Measurements from ENCODE around the gene ABCC5.

Gene ABCC5

DNA sequence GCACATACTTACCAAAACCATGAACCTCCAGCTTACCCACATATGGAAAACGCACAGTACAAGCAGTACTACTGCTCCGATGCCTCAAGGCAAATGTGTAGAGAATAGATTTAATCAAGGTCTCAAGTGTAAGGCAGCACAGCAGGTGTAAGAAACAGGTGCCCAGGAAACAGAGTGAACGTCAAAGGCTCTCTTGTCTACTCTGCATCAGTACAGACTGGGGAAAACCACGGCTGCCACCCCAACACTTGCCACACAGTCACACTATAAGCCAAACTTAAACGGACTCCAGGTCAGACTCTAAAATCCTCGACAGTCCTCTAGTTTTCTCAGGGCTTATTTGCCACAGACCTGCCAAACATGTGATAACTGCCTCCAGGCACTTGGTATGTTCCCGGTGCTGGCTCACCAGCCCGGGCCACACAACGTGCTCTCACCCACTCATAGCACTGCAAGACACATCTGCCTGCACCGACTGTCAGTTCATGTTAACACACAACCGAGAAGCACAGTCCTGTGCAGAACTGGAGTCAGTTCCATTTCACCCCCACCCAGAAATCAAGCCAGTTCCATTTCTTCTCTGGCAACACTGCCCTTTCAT, 30.6 kb downstream of the ABCC5 start:
- TF ChIP-seq POLR2AphosphoS5 (IDR thresholded peaks at IDR 0.05; ENCODE audit: low read depth, low read length) (no peak), SIN3A (IDR thresholded peaks at IDR 0.05; ENCODE audit: borderline replicate concordance, insufficient read depth, low read length) (no peak)
- TF ChIP-seq, protein P1, sequence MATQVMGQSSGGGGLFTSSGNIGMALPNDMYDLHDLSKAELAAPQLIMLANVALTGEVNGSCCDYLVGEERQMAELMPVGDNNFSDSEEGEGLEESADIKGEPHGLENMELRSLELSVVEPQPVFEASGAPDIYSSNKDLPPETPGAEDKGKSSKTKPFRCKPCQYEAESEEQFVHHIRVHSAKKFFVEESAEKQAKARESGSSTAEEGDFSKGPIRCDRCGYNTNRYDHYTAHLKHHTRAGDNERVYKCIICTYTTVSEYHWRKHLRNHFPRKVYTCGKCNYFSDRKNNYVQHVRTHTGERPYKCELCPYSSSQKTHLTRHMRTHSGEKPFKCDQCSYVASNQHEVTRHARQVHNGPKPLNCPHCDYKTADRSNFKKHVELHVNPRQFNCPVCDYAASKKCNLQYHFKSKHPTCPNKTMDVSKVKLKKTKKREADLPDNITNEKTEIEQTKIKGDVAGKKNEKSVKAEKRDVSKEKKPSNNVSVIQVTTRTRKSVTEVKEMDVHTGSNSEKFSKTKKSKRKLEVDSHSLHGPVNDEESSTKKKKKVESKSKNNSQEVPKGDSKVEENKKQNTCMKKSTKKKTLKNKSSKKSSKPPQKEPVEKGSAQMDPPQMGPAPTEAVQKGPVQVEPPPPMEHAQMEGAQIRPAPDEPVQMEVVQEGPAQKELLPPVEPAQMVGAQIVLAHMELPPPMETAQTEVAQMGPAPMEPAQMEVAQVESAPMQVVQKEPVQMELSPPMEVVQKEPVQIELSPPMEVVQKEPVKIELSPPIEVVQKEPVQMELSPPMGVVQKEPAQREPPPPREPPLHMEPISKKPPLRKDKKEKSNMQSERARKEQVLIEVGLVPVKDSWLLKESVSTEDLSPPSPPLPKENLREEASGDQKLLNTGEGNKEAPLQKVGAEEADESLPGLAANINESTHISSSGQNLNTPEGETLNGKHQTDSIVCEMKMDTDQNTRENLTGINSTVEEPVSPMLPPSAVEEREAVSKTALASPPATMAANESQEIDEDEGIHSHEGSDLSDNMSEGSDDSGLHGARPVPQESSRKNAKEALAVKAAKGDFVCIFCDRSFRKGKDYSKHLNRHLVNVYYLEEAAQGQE (IDR thresholded peaks at IDR 0.05; ENCODE audit: insufficient read depth in 1 of 2, low read depth in 2 of 2, low read length in 2 of 2): no peak

DNA sequence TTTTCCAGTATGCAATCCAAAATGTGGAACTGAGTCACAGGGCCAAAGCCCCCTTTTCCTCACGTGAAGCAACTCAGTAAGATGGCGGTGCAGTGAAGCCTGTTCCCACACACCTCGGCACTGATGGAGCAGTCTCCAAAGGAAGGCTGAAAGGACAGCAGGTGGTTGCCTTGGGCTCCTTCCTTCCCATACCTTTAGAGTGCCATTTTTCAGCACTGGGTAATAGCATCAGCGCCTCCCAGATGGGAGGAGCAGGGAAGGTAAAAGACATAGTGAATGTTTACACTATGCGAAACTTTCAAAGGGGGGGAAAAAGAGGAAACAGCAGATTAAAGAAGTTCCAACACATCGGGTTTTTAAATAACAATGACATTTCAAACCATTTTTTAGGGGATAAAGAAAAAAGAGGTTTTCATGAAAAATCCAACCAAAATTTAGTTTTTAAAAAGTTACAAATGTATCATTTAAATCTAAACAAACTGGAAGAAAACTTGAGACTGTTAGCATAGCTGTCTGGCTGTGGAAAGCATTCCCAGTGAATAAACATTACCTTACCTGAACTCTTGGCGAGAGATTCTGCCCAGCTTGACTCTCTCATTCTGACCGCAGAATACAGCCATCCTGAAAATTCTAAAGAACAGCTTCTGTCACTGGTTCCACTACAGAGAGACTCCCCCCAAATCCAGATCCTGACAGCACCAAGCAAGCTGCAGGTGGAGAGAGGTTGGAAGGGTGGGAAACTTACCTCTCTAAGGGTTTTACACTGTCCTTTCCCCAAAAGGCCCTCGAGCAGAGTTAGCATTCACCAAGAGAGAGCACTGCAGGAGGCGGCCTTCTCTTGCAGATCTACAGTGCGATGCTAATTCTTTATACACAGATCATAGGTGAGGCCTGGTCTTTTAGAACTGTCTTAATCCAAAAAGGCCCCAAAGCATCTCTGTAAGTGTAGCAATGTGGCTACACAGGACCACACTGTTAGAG, 32.6 kb downstream of the ABCC5 start:
- TF ChIP-seq FOXP2 (optimal IDR thresholded peaks at IDR 0.05; ENCODE audit: borderline replicate concordance, extremely low read depth, extremely low read length, insufficient read depth) (no peak), SIN3A (IDR thresholded peaks at IDR 0.05; ENCODE audit: borderline replicate concordance, insufficient read depth, low read length) (no peak), POLR2AphosphoS5 (IDR thresholded peaks at IDR 0.05; ENCODE audit: low read depth, low read length) (no peak), TAF1 (IDR thresholded peaks at IDR 0.05; ENCODE audit: borderline replicate concordance, insufficient read depth, low read length) (no peak)
- TF ChIP-seq, protein P1 (IDR thresholded peaks at IDR 0.05; ENCODE audit: insufficient read depth in 1 of 2, low read depth in 2 of 2, low read length in 2 of 2): no peak

DNA sequence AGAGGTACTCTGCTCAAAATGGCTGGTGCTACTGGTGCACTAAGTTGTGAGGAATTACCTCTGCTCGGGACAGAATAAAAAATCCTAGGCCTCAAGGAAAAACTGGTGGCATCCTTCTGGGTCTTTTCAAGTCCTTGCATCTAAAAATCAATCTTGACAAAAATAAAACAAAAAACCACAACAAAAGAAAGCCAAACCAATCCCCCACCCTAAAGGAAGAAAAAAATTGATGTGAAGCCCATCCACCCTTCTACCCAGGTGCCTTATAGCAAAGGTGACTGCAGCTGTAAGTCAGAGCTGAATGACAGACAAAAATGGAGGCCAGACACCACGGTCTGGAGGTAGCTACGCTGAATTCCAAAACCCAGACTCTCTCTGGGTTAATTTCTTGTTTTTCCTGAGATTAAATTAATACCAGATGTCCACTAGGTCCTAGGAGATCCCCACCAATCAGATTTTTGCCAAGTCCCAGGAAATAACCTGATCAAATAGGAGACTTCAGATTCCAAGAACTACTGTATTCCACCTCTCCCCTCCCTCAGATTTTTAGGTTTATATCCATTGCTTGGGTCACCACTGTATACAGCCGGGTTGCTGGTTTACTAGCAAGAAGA, 33.5 kb downstream of the ABCC5 start:
- TF ChIP-seq TAF1 (IDR thresholded peaks at IDR 0.05; ENCODE audit: borderline replicate concordance, insufficient read depth, low read length) (no peak), POLR2AphosphoS5 (IDR thresholded peaks at IDR 0.05; ENCODE audit: low read depth, low read length) (no peak), FOXP2 (optimal IDR thresholded peaks at IDR 0.05; ENCODE audit: borderline replicate concordance, extremely low read depth, extremely low read length, insufficient read depth) (no peak), SIN3A (IDR thresholded peaks at IDR 0.05; ENCODE audit: borderline replicate concordance, insufficient read depth, low read length) (no peak)
- TF ChIP-seq, protein P1 (IDR thresholded peaks at IDR 0.05; ENCODE audit: insufficient read depth in 1 of 2, low read depth in 2 of 2, low read length in 2 of 2): no peak

DNA sequence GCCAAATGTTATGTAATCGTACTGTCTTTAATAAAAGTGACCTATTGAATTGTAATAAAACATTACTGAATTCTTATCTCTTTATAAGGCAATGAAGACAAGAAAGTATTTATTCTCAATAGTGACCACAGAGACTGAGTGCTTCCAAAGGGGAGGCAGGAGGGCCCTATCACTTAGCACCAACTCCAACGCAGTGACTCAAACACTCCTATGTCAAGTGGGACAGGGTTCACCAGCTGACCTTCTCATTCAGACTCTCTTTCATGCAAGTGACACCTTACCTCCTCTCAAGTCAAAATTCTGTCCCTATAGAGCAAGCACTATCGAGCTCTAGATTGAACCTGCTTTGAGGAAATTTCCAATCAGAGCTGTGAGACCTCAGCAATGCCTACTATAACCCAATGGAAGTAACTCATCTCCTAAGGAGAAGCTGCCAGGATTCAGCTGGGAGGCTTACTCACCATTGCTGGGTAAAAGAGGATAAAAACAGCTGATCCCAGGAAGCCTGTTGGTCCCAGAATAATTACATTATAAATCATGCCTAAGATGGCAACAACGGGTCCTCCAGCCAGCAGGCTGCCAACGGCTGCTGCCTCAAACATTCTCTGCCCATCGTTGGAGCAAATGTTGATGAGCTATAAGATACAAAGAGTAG, 35.6 kb downstream of the ABCC5 start:
- TF ChIP-seq POLR2AphosphoS5 (IDR thresholded peaks at IDR 0.05; ENCODE audit: low read depth, low read length) (no peak), TAF1 (IDR thresholded peaks at IDR 0.05; ENCODE audit: borderline replicate concordance, insufficient read depth, low read length) (no peak), SIN3A (IDR thresholded peaks at IDR 0.05; ENCODE audit: borderline replicate concordance, insufficient read depth, low read length) (no peak), FOXP2 (optimal IDR thresholded peaks at IDR 0.05; ENCODE audit: borderline replicate concordance, extremely low read depth, extremely low read length, insufficient read depth) (no peak)
- TF ChIP-seq, protein P1 (IDR thresholded peaks at IDR 0.05; ENCODE audit: insufficient read depth in 1 of 2, low read depth in 2 of 2, low read length in 2 of 2): no peak

All from PFSK-1 (cell line).